TTC549 (cell line): ENCODE data around the gene WDR41.

ENCODE experiments used
- FAIRE-seq: peaks from 2 replicates; lab custom pipeline; 2012; peaks lifted over from hg19 to GRCh38; lab: Jason Lieb, UNC

Gene WDR41

GRCh38 chr5:77444356-77444755 is 47.8 kb downstream of the WDR41 start:
- no peak for FAIRE-seq

DNA sequence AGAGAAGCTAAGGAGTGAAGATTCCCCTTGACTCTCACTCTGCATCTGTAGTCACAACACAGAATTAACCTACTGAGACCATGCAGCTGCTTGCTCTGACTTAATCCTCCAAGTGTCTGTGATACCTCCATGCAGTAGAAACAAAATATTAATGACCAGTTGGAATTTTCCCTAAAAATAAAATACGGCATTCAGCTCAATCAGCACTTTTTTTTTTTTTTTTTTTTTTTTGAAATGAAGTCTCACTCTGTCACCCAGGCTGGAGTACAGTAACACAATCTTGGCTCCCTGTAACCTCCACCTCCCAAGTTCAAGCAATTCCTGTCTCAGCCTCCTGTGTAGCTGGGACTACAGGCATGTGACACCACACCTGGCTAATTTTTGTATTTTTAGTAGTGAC is 48.4 kb downstream of the WDR41 start:
- FAIRE-seq = no peak

DNA sequence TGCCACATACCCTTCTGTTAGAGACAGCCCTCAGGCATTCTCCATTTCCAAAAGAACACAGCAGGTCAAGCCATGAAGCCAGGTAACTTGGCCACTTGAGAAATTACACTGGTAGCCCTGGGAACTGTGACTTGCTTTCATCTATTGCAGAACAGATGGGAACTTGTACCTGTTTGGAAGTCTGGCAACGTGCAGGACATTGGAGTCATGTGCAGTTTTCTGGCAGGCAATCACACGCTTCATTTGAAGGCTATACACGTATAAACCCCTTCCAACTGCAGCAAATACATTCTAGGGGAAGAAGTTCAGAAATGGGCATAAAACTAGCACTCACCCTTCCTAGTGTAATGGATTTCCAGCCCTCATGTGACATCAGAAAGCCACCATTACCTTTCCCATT is 54.0 kb downstream of the WDR41 start:
- no peak for FAIRE-seq

- no peak for FAIRE-seq
These were observed 54.9 kb downstream of the WDR41 start for GRCh38 chr5:77437194-77437593.

GRCh38 chr5:77431719-77432118 is 60.4 kb downstream of the WDR41 start:
- FAIRE-seq = no peak

- no peak for FAIRE-seq
These were observed 60.8 kb downstream of the WDR41 start for GRCh38 chr5:77431286-77431685.

GRCh38 chr5:77430726-77431125 is 61.4 kb downstream of the WDR41 start:
- no peak for FAIRE-seq

DNA sequence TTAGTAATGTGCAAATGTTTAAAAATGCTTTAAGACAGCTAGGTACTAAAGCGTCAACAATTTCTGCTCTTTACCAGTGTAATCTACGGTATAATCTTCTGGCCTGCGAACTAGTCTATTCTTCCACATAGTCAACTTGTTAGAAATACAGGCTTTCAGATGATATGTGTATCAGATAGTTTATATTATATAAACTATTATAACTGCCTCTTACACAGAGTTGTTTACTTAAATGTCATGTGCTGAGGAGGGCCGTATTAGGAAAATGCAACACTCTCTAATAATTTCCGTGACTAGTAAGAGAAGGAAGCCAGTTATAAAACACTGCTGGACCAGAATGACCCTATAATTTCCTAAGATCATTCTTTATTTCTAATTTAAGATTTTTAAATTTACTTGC is 63.6 kb downstream of the WDR41 start:
- FAIRE-seq = no peak

DNA sequence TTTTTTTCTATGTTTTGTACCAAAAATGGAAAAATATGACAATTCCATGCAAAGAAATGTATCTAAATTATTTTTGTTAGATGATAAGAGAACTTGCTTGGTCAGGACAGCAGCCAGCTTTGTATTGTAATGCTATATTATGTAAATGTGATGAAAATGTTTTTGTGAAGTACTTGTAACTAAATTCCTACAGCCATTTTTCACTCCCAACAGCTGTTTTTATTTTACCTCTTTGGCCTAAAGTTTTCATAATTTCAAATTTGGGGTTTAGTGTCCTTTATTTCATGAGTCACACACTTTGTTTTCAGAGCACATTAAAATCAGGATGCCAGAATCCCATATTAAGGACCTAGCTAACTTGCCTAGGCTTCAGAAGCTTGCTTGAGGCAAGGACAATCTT is 64.1 kb downstream of the WDR41 start:
- no peak for FAIRE-seq

DNA sequence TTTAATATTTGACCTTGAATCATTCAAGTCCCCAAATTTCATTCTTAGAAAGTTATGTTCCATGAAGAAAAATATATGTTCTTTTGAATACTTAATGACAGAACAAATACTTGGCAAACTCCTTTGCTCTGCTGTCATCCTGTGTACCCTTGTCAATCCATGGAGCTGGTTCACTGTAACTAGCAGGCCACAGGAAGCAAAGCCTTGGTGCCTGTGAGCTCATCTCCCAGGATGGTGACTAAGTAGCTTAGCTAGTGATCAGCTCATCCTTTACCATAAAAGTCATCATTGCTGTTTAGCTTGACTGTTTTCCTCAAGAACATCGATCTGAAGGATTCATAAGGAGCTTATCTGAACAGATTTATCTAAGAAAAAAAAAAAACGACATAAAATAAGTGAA is 65.4 kb downstream of the WDR41 start:
- no peak for FAIRE-seq

DNA sequence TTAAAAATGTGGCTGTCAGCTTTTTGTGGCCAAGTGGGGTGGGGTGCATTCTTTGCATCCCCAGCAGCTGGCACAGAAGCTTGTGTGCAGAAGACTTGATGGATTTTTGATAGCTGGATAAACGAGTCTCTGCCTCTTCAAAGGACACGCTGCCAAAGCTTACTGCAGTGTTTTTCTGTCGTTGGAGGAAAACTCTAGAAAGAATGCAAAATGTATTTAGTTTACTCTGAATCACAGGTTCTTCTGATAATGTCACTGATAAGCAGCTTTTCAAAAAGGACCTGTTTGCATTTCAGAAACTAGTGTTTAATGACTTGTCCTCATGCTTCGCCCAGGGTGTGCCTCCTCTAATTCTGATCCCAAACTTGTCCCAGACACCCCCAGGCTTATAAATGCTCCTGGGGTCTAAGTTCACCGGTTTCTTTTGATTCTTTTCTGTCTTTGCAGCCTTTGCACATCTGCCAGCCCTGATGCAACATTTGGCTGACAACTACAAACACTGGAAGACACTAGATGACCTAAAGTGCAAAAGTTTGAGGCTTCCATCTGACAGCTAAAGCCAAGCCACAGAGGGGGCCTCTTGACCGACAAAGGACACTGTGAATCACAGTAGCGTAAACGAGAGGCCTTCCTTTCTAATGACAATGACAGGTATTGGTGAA is 66.0 kb downstream of the WDR41 start:
- FAIRE-seq = no peak

GRCh38 chr5:77425420-77425819 is 66.7 kb downstream of the WDR41 start:
- FAIRE-seq = no peak

GRCh38 chr5:77424921-77425320 is 67.2 kb downstream of the WDR41 start:
- FAIRE-seq = no peak

DNA sequence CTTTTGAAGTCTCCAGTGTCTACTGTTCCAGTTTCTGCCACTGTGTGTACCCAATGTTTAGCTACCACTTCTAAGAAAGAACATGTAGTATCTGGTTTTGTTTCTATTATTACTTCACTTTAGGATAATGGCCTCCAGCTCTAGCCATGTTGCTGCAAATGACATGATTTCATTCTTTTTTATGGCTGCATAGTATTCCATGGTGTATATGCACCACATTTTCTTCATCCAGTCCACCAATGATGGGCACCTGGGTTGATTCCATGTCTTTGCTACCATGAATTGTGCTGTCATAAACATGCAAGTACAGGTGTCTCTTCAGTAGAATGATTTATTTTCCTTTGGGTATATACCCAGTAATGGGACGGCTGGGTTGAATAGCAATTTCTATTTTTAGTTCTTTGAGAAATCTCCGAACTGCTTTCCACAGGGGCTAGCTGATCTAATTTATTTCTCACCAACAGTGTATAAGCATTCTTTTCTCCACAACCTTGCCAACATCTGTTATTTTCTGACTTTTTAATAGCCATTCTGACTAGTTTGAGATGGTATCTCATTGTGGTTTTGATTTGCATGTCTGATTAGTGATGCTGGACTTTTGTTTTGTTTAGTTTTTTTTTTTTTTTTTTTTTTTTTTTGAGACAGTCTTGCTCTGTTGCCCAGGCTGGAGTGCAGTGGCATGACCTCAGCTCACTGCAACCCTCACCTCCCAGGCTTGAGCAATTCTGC is 68.9 kb downstream of the WDR41 start:
- FAIRE-seq = no peak

- no peak for FAIRE-seq
These were observed 71.2 kb downstream of the WDR41 start for GRCh38 chr5:77420940-77421339.

DNA sequence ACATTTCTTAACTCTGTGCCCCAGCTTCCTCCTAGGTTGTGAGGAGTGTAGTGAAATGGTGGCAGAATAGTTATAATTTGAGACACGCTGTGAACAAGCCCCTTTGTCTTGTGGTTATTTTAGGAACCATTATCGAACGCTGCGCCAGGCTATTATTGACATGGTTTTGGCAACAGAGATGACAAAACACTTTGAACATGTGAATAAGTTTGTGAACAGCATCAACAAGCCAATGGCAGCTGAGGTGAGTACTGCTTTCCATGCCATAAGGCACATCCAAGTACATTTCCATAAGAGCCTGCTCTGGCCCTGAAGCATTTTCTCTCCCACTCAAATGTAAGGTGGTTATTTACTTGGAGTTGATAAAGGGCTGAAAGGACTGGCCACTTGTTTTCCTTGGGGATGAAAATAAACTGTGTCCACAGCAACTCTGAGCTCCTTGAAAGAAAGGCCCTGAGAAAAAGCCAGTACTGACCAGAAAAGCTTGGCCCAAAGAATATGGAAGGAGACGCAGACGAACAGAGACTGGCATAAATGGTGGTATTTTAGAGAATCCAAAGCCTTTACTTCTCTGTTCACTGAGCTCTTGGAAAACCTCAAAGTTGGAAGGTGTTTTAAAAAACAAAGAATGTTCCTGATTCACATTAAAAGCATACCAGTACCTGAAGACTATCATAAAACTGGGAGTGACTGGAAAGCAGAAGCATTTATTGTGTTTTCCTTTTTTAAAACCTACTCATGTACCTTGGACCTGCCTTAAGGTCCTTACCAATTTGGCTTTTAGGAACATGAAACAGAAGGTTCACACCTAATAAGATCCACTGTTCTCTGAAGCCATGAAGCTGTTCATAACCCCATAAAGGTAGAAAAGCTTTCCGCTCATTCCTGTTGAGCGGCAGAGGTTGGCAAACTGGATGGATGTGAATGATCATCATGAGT is 72.2 kb downstream of the WDR41 start:
- FAIRE-seq = no peak

DNA sequence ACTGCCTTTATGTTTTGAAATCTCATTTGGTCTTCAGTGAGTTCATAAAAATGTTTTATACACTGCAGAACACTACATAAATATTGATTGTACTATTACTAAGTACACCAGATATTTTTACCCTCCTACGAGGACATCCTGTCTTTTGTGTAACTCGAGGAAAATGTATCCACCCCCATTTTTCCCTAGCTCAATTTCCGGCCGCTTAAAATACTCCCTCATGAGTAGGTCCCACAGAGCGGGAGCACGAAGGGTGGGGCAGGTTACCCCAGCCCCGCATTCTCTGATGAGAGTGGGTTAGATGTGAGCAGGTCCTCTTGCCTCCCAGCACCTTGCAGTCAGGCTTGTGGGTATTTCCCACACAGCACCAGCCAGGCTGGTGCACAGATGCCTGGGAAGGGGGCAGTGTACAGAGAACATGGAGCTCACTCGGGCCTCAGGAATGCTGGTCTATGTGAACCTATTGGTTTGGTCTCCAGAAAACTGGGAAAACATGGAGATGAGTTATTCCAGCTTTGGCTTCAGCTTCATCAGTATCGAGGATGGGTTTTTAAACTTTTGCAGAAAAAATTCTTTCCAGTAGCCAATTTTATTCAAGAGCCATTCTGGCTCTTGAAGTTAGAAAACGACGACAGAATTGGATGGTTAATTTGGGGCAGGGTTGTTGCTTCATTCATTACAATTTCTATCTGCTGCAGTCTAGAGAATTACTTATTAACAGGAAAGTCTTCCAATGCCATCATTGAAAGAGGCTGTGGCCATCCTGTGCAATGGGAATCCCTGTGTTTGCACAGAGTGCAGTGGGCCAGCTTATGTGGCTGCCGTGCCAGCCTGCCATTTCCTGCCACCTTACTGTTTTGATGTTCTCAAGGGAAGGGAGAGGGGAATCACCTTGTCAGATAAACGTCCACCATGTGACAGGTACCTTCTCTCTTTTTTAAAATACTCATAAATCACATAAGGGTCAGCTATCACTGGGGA is 73.2 kb downstream of the WDR41 start:
- FAIRE-seq = no peak

- no peak for FAIRE-seq
These were observed 74.0 kb downstream of the WDR41 start for GRCh38 chr5:77418162-77418561.

DNA sequence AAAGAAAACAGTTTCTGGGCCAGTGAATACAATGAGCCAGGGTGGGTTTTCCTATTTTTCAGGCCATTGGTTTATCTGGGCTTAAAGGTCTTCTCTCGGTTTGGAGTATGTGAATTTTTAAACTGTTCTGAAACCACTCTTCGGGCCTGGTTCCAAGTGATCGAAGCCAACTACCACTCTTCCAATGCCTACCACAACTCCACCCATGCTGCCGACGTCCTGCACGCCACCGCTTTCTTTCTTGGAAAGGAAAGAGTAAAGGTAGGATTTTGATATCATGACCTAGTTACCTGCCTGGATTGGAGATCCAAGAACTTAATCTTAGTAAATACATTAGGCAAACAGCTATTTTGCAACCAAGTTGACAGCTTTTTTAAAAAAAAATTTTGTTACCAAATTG is 79.1 kb downstream of the WDR41 start:
- FAIRE-seq = no peak

DNA sequence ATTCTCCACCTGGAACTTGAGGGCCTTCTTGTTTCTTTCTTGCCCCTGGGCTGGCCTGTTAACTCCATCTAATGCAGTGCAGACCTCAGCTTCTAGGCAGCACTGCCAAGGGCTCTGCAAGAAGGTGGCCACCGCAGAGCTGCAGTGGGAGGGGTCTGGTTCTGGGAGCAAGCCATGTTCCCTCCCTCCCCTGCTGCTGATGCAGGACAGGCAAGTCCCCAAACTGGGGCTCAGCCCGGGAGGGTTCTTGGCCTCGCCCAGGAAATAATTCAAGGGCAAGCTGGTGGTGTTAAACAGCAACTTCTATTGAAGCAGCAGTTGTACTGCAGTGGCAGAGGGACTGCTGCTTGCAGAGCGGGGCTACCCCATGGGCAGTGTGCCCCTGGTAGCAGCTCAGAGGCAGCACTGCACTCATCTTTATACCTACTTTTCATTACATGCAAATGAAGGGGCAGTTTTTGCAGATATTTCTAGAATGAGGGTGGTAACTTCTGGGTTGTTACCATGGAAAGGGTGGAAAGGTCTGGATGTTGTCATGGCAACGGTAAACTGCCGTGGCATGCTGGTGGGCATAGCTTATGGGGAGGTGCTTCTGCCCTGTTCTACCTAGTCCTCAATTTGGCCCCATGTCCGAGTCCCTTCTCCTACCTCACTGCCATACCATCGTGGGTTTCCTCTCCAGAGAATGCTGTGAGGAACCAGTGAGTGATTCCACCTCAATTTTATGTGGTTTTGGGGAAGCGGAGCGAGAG is 82.1 kb downstream of the WDR41 start:
- FAIRE-seq = no peak

- no peak for FAIRE-seq
These were observed 85.0 kb downstream of the WDR41 start for GRCh38 chr5:77407152-77407551.
